HEK293 (cell line): ENCODE results near the gene LRRC23.

ENCODE experiments used
- CTCF ChIA-PET: fragments of 350-600 bp; formaldehyde crosslinking; extraction: SDS; loops from one replicate; lab custom pipeline; 2021; ENCODE audit warnings: antibody characterized with exemption; lab: Yijun Ruan, JAX
- POLR2A ChIA-PET: fragments of 300-600 bp; formaldehyde crosslinking; extraction: SDS; loops from one replicate; lab custom pipeline; 2020; ENCODE audit warnings: antibody characterized with exemption, inconsistent platforms; lab: Yijun Ruan, JAX
- H3K27ac ChIP-seq: fragments of 200-500 bp; sonication (Bioruptor generic); 2 replicates; pipeline ENCODE4 v1.5.1; 2014; ENCODE audit warnings: low read depth, low read length, control low read depth, inconsistent platforms; ENCODE audit errors: extremely low read depth
- H3K36me3 ChIP-seq, 2 experiments: fragments of 200-500 bp in 1 of 2; sonication (Bioruptor generic) in 1 of 2; 1 replicate in 1 of 2; 2 replicates in 1 of 2; pipeline ENCODE4 v1.5.1; 2014 to 2017; ENCODE audit warnings: inconsistent platforms in 2 of 2, low read length in 2 of 2; ENCODE audit not compliant: control insufficient read depth in 2 of 2, insufficient read depth in 1 of 2
- H3K4me1 ChIP-seq: fragments of 200-500 bp; sonication (Bioruptor generic); 2 replicates; pipeline ENCODE4 v1.5.1; 2014; ENCODE audit warnings: mild to moderate bottlenecking, low read length, inconsistent platforms; ENCODE audit not compliant: control insufficient read depth, insufficient read depth
- H3K4me3 ChIP-seq: 2 replicates; pipeline ENCODE4 v1.5.1; 2011; ENCODE audit warnings: low read depth, mild to moderate bottlenecking, control low read depth, low read length, moderate library complexity
- H3K9me3 ChIP-seq: fragments of 200-500 bp; sonication (Bioruptor generic); 2 replicates; pipeline ENCODE4 v1.5.1; 2014; ENCODE audit warnings: low read depth, low read length, inconsistent platforms; ENCODE audit not compliant: control insufficient read depth, insufficient read depth
- MEIS1 ChIP-seq: sonication (generic); formaldehyde crosslinking; IDR thresholded peaks from 2 replicates; pipeline ENCODE4 v1.8.1; 2022; ENCODE audit warnings: missing genetic modification reagents, mild to moderate bottlenecking, borderline replicate concordance
- MYNN ChIP-seq: fragments of 450-650 bp; formaldehyde crosslinking; IDR thresholded peaks from 2 replicates; pipeline ENCODE4 v1.5.1; 2016; ENCODE audit warnings: missing biosample characterization, missing genetic modification characterization, borderline replicate concordance
- OSR2 ChIP-seq: fragments of 450-650 bp; formaldehyde crosslinking; IDR thresholded peaks from 2 replicates; pipeline ENCODE4 v1.5.1; 2016; ENCODE audit warnings: missing biosample characterization, missing genetic modification characterization
- PRDM1 ChIP-seq: fragments of 450-650 bp; formaldehyde crosslinking; IDR thresholded peaks from 2 replicates; pipeline ENCODE4; 2016; ENCODE audit warnings: missing biosample characterization, missing genetic modification characterization
- SP3 ChIP-seq: fragments of 450-650 bp; formaldehyde crosslinking; IDR thresholded peaks from 2 replicates; pipeline ENCODE4 v1.5.1; 2016; ENCODE audit warnings: missing biosample characterization, missing genetic modification characterization
- WT1 ChIP-seq: fragments of 450-650 bp; formaldehyde crosslinking; IDR thresholded peaks from 2 replicates; pipeline ENCODE4 v1.5.1; 2016; ENCODE audit warnings: missing biosample characterization, missing genetic modification characterization
- ZBTB20 ChIP-seq: fragments of 450-650 bp; formaldehyde crosslinking; IDR thresholded peaks from 2 replicates; pipeline ENCODE4 v1.5.1; 2016; ENCODE audit warnings: missing biosample characterization, missing genetic modification characterization
- ZBTB7A ChIP-seq: fragments of 450-650 bp; formaldehyde crosslinking; IDR thresholded peaks from 2 replicates; pipeline ENCODE4 v1.5.1; 2016; ENCODE audit warnings: low read depth, missing biosample characterization, missing genetic modification characterization
- ZNF121 ChIP-seq: fragments of 450-650 bp; formaldehyde crosslinking; IDR thresholded peaks from 2 replicates; pipeline ENCODE4 v1.5.1; 2016; ENCODE audit warnings: missing biosample characterization, missing genetic modification characterization
- ZNF146 ChIP-seq: fragments of 450-650 bp; formaldehyde crosslinking; IDR thresholded peaks from 2 replicates; pipeline ENCODE4 v1.5.1; 2016; ENCODE audit warnings: missing biosample characterization, missing genetic modification characterization
- ZNF19 ChIP-seq: fragments of 450-650 bp; formaldehyde crosslinking; IDR thresholded peaks from 2 replicates; pipeline ENCODE4; 2016; ENCODE audit warnings: missing biosample characterization, missing genetic modification characterization, low read depth
- ZNF23 ChIP-seq: fragments of 450-650 bp; formaldehyde crosslinking; IDR thresholded peaks from 2 replicates; pipeline ENCODE4 v1.5.1; 2016; ENCODE audit warnings: missing biosample characterization, missing genetic modification characterization, borderline replicate concordance
- ZNF24 ChIP-seq: fragments of 450-650 bp; formaldehyde crosslinking; IDR thresholded peaks from 2 replicates; pipeline ENCODE4 v1.5.1; 2016; ENCODE audit warnings: missing biosample characterization, missing genetic modification characterization
- ZNF335 ChIP-seq: fragments of 450-650 bp; formaldehyde crosslinking; conservative IDR thresholded peaks from 2 replicates; pipeline ENCODE4 v1.5.1; 2016; ENCODE audit warnings: missing biosample characterization, missing genetic modification characterization
- ZNF48 ChIP-seq: fragments of 450-650 bp; formaldehyde crosslinking; IDR thresholded peaks from 2 replicates; pipeline ENCODE4 v1.5.1; 2016; ENCODE audit warnings: missing biosample characterization, missing genetic modification characterization
- ZNF600 ChIP-seq: fragments of 450-650 bp; formaldehyde crosslinking; IDR thresholded peaks from 2 replicates; pipeline ENCODE4 v1.5.1; 2016; ENCODE audit warnings: missing biosample characterization, missing genetic modification characterization
- ZNF624 ChIP-seq: fragments of 450-650 bp; formaldehyde crosslinking; IDR thresholded peaks from 2 replicates; pipeline ENCODE4 v1.5.1; 2017; ENCODE audit warnings: missing biosample characterization, missing genetic modification characterization
- ZNF76 ChIP-seq: fragments of 450-650 bp; formaldehyde crosslinking; IDR thresholded peaks from 2 replicates; pipeline ENCODE4; 2016; ENCODE audit warnings: low read depth, missing biosample characterization, missing genetic modification characterization, borderline replicate concordance
- TF ChIP-seq, protein P1 (sequence below): fragments of 450-650 bp; IDR thresholded peaks from 2 replicates; pipeline ENCODE4 v1.5.1; 2018; ENCODE audit warnings: missing biosample characterization, mild to moderate bottlenecking, missing genetic modification characterization
- TF ChIP-seq, protein P2 (sequence below): fragments of 450-650 bp; formaldehyde crosslinking; conservative IDR thresholded peaks from 2 replicates; pipeline ENCODE4 v1.5.1; 2016; ENCODE audit warnings: low read depth, missing biosample characterization, missing genetic modification characterization

Gene LRRC23

DNA sequence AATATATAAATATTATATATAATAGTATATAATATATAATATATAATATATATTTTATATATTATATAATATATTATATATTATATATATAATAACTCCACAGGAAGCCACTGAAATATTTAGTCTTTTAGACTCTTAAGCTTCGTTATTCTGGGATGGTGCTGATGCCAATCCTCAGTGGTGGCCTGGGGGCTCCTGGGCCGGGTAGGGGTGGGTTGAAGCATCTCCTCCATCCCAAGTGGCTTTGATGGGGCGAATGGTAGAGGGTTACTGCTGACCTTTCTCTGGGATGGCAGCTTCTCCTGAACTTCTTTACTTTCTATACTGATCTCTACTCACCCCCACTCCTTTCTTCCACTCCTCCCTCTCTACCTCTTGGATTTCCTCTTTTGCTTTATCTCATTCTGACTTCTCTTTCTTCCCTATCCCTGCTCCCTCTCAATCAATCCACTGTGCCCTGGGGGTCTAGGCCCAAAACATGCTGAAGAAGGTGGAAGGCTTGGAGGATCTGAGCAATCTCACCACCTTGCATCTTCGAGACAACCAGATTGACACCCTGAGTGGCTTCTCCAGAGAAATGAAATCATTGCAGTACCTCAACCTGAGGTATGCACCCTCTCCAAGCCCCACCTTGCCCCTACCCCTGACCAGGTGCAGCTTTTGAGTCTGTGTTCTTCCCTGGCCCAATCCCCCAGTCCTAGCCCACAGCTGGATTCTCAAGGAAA lies 5.0 kb downstream of the LRRC23 start:
- no peak overlapping the region for H3K27ac ChIP-seq
- H3K4me1 ChIP-seq: peaks cover 2% of the 10 kb centered on the region; the same call in 1 of the 2 replicates
- ChIA-PET CTCF (interaction anchor here (0.7 to 3.2 kb wide), 4 partner anchors 15 to 156 kb away, joined by 3 to 11 read pairs (median 6); partner anchors contain the start of gene MLF2), POLR2A (interaction anchor here (1.2 kb wide), 1 partner anchor 37 kb away, joined by 5 read pairs; no protein-coding TSS in a partner anchor)
- no peak for TF ChIP-seq ZNF624 (tag by site-specific recombination)
- no peak for TF ChIP-seq MYNN (tag by site-specific recombination)
- TF ChIP-seq PRDM1: peak; percentile 76
- no peaks in the 10 kb centered on the region for H3K36me3 ChIP-seq
- no peaks in the 10 kb centered on the region for H3K9me3 ChIP-seq
- no peak overlapping the region for H3K4me3 ChIP-seq

GRCh38 chr12:6912164-6912935 lies 7.7 kb downstream of the LRRC23 start:
- POLR2A ChIA-PET: interaction anchor here (1.1 to 1.3 kb wide), 3 partner anchors 7 to 40 kb away, joined by 3 to 4 read pairs (median 3); partner anchors contain the start of genes LRRC23 and SPSB2
- Histone ChIP-seq H3K4me1 (peaks cover 7% of the 10 kb centered on the region), H3K4me3 (no peak overlapping the region)
- CTCF ChIA-PET: interaction anchor here (1.0 to 3.1 kb wide), 5 partner anchors 11 to 201 kb away, joined by 3 to 17 read pairs (median 5); no protein-coding TSS in a partner anchor
- no peak for TF ChIP-seq OSR2
- TF ChIP-seq ZNF121 (tag by site-specific recombination): peak; percentile 73
- TF ChIP-seq, all 188 proteins: peak for 1
- H3K36me3 ChIP-seq: peaks cover 4 to 16% of the 10 kb centered on the region in 2 experiments; a peak in 2 of 3 replicates
- H3K9me3 ChIP-seq: no peaks in the 10 kb centered on the region
- H3K27ac ChIP-seq: no peak overlapping the region

DNA sequence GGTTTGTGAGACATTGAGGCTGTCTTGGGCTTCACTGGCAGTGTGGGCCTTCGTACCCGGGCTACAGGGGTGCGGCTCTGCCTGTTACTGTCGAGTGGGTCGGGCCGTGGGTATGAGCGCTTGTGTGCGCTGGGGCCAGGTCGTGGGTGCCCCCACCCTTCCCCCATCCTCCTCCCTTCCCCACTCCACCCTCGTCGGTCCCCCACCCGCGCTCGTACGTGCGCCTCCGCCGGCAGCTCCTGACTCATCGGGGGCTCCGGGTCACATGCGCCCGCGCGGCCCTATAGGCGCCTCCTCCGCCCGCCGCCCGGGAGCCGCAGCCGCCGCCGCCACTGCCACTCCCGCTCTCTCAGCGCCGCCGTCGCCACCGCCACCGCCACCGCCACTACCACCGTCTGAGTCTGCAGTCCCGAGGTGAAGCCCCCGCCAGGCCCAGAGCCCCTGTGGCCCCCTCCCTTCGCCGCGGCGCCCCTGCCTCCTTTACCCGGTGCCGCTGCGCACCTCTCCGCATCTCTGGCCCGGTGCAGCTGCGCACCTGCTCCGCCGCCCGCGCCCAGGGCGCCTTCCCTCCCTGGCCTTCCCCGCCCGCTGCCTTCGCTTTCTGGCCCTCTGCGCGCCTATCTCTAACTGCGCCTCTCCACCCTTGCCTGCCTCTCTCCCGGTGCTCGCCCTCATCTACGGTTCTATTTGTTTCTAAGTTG lies 9.8 kb downstream of the LRRC23 start, which contains the start of gene ENO2:
Gene ENO2 (plus strand): TSS at position 335 of the 701 bp plus-strand sequence. CDS start 1,253 bp downstream, outside the sequence.
- Histone ChIP-seq H3K4me3 (peak within 1 kb of the TSS; percentile 60), H3K27ac (peak within 1 kb of the TSS; percentile 51; the same call in 1 of the 2 replicates), H3K4me1 (peaks cover 7% of the 10 kb centered on the region), H3K9me3 (no peaks in the 10 kb centered on the region), H3K36me3 (peaks cover 7 to 31% of the 10 kb centered on the region in 2 experiments; a peak in 2 of 3 replicates)
- ChIA-PET CTCF (interaction anchor here (0.7 kb wide), 1 partner anchor 9 kb away, joined by 3 read pairs; no protein-coding TSS in a partner anchor), POLR2A (interaction anchor here (0.6 to 1.7 kb wide), 9 partner anchors 8 to 284 kb away, joined by 3 to 8 read pairs (median 4); partner anchors contain the start of genes C12orf57, RNU7-1 and SPSB2)
- TF ChIP-seq ZBTB7A (no peak; the same call in 1 of the 2 replicates), SP3 (tag by site-specific recombination) (0 out of 2 replicates have a peak, but pooled peaks have one; percentile 28), ZNF335 (tag by site-specific recombination) (peak; percentile 79), ZNF624 (tag by site-specific recombination) (no peak), ZNF24 (tag by site-specific recombination) (peak; percentile 37; the same call in 1 of the 2 replicates), ZNF19 (no peak), WT1 (tag by site-specific recombination) (peak; percentile 17; the same call in 1 of the 2 replicates), ZNF146 (tag by site-specific recombination) (no peak), ZBTB20 (peak; percentile 78; the same call in 1 of the 2 replicates), ZNF600 (tag by site-specific recombination) (peak; percentile 79), ZNF76 (tag by site-specific recombination) (peak; percentile 44; the same call in 1 of the 2 replicates), ZNF48 (tag by site-specific recombination) (no peak), ZNF23 (tag by site-specific recombination) (no peak), MEIS1 (CRISPR knock-in tag) (no peak)
- TF ChIP-seq, protein P1, sequence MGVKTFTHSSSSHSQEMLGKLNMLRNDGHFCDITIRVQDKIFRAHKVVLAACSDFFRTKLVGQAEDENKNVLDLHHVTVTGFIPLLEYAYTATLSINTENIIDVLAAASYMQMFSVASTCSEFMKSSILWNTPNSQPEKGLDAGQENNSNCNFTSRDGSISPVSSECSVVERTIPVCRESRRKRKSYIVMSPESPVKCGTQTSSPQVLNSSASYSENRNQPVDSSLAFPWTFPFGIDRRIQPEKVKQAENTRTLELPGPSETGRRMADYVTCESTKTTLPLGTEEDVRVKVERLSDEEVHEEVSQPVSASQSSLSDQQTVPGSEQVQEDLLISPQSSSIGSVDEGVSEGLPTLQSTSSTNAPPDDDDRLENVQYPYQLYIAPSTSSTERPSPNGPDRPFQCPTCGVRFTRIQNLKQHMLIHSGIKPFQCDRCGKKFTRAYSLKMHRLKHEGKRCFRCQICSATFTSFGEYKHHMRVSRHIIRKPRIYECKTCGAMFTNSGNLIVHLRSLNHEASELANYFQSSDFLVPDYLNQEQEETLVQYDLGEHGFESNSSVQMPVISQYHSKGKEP: 0 out of 2 replicates have a peak, but pooled peaks have one; percentile 26
- TF ChIP-seq, protein P2, sequence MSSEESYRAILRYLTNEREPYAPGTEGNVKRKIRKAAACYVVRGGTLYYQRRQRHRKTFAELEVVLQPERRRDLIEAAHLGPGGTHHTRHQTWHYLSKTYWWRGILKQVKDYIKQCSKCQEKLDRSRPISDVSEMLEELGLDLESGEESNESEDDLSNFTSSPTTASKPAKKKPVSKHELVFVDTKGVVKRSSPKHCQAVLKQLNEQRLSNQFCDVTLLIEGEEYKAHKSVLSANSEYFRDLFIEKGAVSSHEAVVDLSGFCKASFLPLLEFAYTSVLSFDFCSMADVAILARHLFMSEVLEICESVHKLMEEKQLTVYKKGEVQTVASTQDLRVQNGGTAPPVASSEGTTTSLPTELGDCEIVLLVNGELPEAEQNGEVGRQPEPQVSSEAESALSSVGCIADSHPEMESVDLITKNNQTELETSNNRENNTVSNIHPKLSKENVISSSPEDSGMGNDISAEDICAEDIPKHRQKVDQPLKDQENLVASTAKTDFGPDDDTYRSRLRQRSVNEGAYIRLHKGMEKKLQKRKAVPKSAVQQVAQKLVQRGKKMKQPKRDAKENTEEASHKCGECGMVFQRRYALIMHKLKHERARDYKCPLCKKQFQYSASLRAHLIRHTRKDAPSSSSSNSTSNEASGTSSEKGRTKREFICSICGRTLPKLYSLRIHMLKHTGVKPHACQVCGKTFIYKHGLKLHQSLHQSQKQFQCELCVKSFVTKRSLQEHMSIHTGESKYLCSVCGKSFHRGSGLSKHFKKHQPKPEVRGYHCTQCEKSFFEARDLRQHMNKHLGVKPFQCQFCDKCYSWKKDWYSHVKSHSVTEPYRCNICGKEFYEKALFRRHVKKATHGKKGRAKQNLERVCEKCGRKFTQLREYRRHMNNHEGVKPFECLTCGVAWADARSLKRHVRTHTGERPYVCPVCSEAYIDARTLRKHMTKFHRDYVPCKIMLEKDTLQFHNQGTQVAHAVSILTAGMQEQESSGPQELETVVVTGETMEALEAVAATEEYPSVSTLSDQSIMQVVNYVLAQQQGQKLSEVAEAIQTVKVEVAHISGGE (tag by site-specific recombination): peak; percentile 88
